SJCRH30 (cell line): ENCODE data around the gene GTPBP6. TPM values are rescaled to one million over a fixed set of nuclear protein-coding genes. Genes with fewer than 3 reads are reported as not detected.
"Not testable (repeated sequence)": the region's sequence is repeated elsewhere in the genome, so short reads cannot be mapped to it uniquely, and the experiment has no call there.

Source experiments
- DNase-seq, 2 experiments: peaks; one replicate each; pipeline ENCODE4 v3.0.0-alpha.2; 2015 to 2020
- H3K27ac ChIP-seq: fragments of 250-450 bp; sonication (Bioruptor Pico); 2 replicates; pipeline ENCODE4 v1.5.1; 2020; ENCODE audit warnings: mild to moderate bottlenecking, moderate library complexity
- H3K27me3 ChIP-seq: fragments of 250-450 bp; sonication (Bioruptor Pico); 2 replicates; pipeline ENCODE4 v1.5.1; 2020; ENCODE audit warnings: mild to moderate bottlenecking, moderate library complexity
- H3K36me3 ChIP-seq: fragments of 250-450 bp; sonication (Bioruptor Pico); 2 replicates; pipeline ENCODE4 v1.5.1; 2020; ENCODE audit warnings: mild to moderate bottlenecking, moderate library complexity
- H3K4me1 ChIP-seq: fragments of 250-450 bp; sonication (Bioruptor Pico); 2 replicates; pipeline ENCODE4 v1.5.1; 2020; ENCODE audit warnings: mild to moderate bottlenecking, moderate library complexity
- H3K4me3 ChIP-seq: fragments of 250-450 bp; sonication (Bioruptor Pico); 2 replicates; pipeline ENCODE4 v1.5.1; 2020; ENCODE audit warnings: mild to moderate bottlenecking, moderate library complexity
- H3K9me3 ChIP-seq: fragments of 250-450 bp; sonication (Bioruptor Pico); replicated peaks from 2 replicates; pipeline ENCODE4 v1.5.1; 2020; ENCODE audit warnings: mild to moderate bottlenecking, moderate library complexity
- total RNA-seq: library from RNA; depleted of rRNA; stranded (reverse); fragments of >200 nt; shearing (Covaris generic); gene quantifications from 2 replicates; pipeline ENCODE4 v1.2.3, GENCODE V29; 2014

The GTPBP6 gene
- total RNA-seq, 1 experiment from 2014 or later, result 29.6 TPM

DNA sequence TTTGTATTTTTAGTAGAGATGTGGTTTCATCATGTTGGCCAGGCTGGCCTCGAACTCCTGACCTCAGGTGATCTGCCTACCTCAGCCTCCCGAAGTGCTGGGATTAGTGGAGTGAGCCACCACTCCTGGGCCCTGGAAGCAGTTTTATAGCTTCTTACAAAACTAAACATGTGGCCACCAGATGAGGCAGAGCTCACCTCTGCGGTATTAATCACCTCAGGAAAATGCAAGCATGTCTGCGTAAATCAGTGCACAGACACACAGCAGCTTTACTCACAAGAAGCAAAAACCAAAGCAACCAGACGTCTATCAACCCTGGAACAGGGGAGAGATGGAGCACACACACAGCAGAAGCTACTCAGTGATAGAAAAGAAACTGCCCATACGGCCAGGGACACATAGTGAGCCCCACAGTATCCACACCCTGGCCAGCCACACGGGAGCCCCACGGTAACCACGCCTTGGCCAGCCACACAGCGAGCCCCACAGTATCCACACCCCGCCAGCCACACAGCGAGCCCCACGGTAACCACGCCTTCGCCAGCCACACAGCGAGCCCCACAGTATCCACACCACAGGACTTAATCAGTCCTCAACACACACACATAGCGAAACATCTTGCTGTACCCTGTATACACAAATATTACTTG is 37.9 kb upstream of the GTPBP6 start:
- Histone ChIP-seq H3K27ac (no peak overlapping the region), H3K36me3 (peaks cover 29% of the 10 kb centered on the region), H3K4me3 (no peak overlapping the region), H3K9me3 (0 out of 2 replicates have a peak, but pooled peaks cover 3% of the 10 kb centered on the region), H3K27me3 (no peaks in the 10 kb centered on the region), H3K4me1 (no peaks in the 10 kb centered on the region)
- DNase-seq, result no peak

DNA sequence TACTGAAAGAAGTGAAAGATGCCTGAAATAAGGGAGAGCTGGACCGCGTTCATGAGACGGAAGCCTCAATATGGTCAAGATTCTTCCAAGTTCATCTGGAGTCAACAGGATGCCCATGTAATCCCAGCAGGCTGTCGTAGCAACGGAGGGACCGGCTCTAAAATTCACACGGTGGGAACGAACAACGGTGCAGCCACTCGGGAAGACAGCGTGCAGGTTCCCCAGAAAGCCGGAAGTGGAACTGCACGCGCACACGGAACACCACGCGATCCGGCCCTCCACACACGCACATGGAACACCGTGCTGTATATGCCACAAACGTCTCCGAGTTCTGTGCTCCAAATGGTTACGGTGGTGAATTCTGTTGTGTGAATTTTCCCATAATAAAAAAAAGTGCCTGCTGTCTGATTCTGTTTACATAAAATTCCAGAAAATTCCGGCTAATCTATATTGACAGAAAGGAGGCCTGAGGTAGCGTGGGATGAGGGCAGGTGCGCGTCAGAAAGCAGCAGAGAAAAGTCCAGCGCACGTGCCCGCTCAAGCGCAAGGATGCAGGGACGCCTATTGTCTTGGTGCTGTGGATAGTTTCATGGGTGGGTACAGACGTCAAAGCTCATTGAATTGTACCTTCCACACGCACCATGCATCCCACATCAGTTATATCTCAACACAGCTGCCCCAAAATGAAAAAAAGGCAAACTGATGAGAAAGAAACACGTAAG is 36.9 kb upstream of the GTPBP6 start:
- no peak for DNase-seq
- H3K4me3 ChIP-seq, result no peak overlapping the region
- peaks cover 19% of the 10 kb centered on the region for H3K36me3 ChIP-seq

DNA sequence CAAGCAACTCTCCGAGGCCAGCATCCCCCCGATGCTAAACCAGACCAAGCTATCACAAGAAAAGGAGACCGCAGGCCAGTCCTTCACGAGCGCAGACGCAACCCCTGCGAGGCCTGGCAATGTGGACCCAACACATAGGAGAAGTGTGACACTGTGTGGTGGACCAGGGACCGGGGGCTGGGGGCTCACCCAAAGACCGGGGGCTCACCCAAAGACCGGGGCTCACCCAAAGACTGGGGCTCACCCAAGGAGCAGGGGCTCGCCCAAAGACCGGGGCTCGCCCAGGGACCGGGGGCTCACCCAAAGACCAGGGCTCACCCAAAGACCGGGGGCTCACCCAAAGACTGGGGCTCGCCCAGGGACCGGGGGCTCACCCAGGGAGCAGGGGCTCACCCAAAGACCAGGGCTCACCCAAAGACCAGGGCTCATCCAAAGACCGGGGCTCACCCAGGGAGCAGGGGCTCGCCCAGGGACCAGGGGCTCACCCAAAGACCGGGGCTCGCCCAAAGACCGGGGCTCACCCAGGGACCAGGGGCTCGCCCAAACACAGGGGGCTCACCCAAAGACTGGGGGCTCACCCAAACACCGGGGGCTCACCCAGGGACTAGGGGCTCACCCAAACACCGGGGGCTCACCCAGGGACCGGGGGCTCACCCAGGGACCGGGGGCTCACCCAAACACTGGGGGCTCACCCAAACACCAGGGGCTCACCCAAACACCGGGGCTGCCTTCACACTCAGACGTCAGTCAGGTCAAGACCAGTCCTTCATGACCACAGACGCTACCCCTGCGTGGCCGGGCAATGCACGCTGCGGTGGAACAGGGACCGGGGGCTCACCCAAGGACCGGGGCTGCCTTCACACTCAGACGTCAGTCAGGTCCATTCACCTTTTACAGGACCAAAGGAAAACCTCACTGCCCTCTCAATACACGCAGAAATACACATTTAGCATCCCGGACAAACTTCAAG is 35.3 kb upstream of the GTPBP6 start:
- H3K4me3 ChIP-seq, result no peak overlapping the region
- H3K27me3 ChIP-seq, result no peaks in the 10 kb centered on the region
- H3K4me1 ChIP-seq, result no peaks in the 10 kb centered on the region
- no peak for DNase-seq
- H3K36me3 ChIP-seq, result peaks cover 7% of the 10 kb centered on the region
- H3K9me3 ChIP-seq, result no peaks in the 10 kb centered on the region
- no peak overlapping the region for H3K27ac ChIP-seq

More for the DNA sequence above, 36.9 kb upstream of the GTPBP6 start:
- Histone ChIP-seq H3K4me1 (no peaks in the 10 kb centered on the region), H3K9me3 (0 out of 2 replicates have a peak, but pooled peaks cover 3% of the 10 kb centered on the region), H3K27me3 (no peaks in the 10 kb centered on the region), H3K27ac (no peak overlapping the region)

DNA sequence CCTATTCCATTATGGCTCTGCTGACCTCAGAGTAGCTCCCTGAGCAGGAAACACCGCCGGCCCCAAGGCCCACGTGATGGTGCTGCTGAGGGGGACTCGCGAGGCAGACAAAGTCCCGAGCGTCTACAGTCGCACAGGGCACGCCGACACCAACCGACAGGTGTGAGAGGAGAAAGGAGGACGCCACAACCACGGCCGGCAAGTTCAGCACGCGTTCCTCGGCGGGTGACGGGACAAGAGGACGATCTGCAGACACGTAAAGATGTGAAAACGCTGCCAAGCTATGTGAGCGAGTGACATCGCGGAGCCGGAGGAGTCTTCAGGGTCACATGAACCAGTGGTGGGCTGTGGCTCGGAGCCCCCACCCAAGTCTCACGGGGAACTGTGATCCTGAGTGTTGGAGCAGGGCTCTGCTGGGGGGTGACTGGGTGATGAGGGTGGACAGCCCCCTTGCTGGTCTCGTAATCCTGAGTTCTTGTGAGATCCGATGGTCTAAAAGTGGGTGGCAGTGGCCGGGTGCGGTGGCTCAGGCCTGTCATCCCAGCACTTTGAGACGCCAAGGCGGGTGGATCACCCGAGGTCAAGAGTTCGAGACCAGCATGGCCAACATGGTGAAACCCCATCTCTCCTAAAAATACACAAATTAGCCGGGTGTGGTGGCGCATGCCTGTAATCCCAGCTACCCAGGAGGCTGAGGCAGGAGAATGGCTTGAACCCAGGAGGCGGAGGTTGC is 34.2 kb upstream of the GTPBP6 start:
- DNase-seq, result no peak
- H3K9me3 ChIP-seq, result no peaks in the 10 kb centered on the region

DNA sequence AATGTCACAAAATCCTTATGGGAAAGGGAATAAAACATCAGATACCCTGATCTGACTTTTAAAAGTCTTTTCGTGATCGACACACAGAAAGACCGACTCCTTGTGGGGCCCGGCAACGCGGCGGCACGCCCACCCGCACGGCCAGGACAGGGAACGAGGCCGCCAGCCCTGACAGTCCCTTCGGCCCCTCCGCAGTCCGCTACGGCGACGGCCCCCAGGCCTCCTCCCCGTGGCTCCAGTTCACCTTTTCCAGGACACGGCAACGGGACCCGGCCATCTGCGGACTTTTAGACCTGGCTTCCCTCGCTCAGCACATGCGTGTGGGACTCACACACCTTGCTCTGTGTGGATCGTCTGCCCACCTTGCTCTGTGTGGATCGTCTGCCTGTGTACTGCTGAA is 33.6 kb upstream of the GTPBP6 start:
- Histone ChIP-seq H3K27me3 (no peaks in the 10 kb centered on the region), H3K9me3 (no peaks in the 10 kb centered on the region), H3K4me1 (no peaks in the 10 kb centered on the region), H3K4me3 (no peak overlapping the region), H3K27ac (no peak overlapping the region), H3K36me3 (peaks cover 7% of the 10 kb centered on the region)
- DNase-seq, result no peak

More for the DNA sequence above, 34.2 kb upstream of the GTPBP6 start:
- Histone ChIP-seq H3K4me1 (no peaks in the 10 kb centered on the region), H3K27me3 (no peaks in the 10 kb centered on the region), H3K36me3 (peaks cover 7% of the 10 kb centered on the region), H3K4me3 (no peak overlapping the region), H3K27ac (no peak overlapping the region)

DNA sequence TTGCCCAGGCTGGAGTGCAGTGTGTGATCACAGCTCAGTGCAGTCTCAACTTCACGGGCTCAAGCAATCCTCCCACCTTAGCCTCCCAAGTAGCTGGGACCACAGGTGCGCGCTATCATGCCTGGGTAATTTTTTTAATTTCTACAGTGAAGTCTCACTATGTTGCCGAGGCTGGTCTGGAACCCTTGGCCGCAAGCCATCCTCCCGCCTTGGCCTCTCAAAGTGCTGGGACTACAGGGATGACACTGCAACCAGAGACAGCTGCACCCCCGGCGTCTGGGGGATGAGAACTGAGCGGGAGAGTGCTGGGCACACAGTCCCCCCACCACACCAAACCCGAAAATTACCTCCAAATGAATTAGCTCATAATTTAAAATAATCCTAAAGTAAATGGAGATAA is 33.1 kb upstream of the GTPBP6 start:
- no peak for DNase-seq

DNA sequence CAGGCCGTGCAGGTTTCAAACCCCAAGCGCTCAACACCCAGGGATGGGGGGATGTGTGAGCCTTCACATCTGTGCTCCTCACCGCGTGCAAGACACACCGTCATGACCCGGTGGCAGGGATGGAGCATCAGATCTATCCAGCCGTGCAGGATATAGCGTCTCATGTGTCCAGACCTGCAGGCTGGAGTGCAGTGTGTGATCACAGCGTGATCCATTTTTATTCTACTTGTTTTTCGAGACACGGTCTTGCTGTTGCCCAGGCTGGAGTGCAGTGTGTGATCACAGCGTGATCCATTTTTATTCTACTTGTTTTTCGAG is 32.7 kb upstream of the GTPBP6 start:
- H3K27me3 ChIP-seq, H3K4me3 ChIP-seq, H3K9me3 ChIP-seq, DNase-seq, H3K36me3 ChIP-seq, H3K4me1 ChIP-seq, H3K27ac ChIP-seq: not testable (repeated sequence)

More for the DNA sequence above, 33.1 kb upstream of the GTPBP6 start:
- H3K27me3 ChIP-seq, result no peaks in the 10 kb centered on the region
- peaks cover 7% of the 10 kb centered on the region for H3K36me3 ChIP-seq
- H3K9me3 ChIP-seq, result no peaks in the 10 kb centered on the region
- H3K4me3 ChIP-seq, result no peak overlapping the region
- no peaks in the 10 kb centered on the region for H3K4me1 ChIP-seq
- no peak overlapping the region for H3K27ac ChIP-seq

DNA sequence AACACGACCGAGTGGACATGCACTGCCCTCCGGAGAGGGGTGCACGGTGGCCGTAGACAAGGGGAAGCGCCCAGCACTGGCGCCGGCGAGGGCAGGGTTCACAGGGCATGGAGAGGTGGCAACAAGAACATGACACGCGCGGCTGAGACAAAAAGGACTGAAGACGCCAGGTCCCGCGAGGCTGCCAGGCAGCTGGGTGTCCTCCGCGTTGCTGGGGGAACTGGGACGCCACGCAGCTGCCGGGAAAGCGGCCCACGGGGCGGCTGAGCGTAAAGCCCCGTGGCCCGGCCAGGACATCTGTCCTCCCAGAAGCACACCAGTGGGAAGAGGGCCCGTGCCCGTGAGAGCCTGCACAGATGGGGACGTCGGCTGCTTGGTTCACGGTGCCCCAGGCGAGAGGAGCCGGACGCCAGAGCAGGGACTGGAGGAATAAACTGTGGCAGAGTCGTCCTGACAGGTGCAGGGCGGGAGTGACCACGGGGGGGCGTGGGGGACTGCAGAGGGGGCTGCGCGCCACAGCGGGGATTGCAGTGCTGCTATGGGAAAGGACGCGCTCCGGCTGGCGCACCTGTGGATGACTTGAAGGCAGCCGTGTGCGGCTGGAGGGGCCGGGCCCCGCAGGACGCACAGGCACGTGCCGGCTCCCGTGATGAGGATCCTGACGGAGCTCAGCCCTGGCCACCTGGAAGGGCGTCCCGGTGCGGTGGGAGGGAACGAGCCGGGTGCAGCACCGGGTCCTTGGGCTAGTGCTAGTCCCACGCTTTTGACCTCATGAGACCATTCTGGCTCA is 32.1 kb upstream of the GTPBP6 start:
- Histone ChIP-seq H3K27me3 (no peaks in the 10 kb centered on the region), H3K36me3 (peaks cover 7% of the 10 kb centered on the region), H3K4me3 (no peak overlapping the region), H3K27ac (no peak overlapping the region), H3K9me3 (no peaks in the 10 kb centered on the region), H3K4me1 (no peaks in the 10 kb centered on the region)
- DNase-seq, result no peak

DNA sequence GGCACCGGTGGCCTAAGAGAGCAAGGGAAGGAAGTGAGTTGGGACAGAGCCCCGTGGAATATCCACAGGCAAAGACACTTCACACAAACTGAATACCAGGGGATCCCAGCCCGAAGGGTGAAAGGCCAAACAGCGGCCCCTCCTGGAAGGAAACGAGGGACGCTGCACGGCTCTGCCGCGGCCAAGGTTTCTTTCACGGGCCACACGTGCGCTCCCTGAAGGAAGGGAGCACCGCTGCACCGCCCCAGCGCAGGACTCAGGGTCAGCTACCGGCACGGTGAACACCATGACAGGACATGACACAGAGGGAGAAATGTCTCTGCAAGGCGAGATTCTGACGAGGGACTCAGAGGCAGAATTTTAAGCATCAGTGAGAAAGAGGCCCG is 31.5 kb upstream of the GTPBP6 start:
- Histone ChIP-seq H3K9me3 (no peaks in the 10 kb centered on the region), H3K36me3 (peaks cover 7% of the 10 kb centered on the region), H3K4me3 (no peak overlapping the region), H3K4me1 (no peaks in the 10 kb centered on the region), H3K27ac (no peak overlapping the region), H3K27me3 (no peaks in the 10 kb centered on the region)
- DNase-seq, result no peak

DNA sequence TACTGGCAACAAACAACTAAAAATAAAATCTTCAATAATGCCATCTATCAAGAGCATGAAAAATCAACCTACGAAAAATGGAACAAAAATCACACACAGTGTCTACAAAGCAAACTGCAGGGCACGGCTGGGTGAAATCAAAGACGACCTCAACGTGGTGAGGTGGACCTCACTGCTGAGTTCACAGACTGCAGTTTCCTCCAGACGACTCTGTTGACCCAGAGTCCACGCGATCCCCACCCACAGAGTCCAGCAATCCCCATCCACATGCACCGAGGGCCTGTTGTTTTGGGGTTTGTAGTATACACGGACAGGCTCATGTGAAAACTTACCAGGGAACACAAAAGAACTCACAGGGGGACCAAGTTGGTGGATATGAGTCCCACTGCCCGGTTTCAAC is 31.1 kb upstream of the GTPBP6 start:
- DNase-seq, result no peak
- no peak overlapping the region for H3K4me3 ChIP-seq

DNA sequence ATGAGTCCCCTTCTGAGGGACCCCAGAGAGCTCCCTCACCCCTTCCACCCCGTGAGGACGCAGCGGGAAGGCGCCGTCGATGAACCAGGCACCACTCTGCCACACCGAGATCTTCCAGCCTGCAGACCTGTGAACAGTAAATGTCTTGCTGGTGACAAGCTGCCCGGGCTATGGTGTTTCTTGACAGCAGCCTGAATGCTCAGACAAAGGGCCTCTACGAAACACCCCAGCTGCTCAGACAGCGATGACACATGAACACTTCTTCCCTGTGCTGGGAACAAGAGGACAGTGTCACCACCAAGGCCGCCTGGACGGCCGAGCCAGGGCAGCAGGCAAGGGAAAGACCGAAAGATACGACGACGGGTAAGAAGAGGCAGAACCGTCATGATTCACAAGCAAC is 30.6 kb upstream of the GTPBP6 start:
- peaks cover 16% of the 10 kb centered on the region for H3K36me3 ChIP-seq
- no peak for DNase-seq
- no peaks in the 10 kb centered on the region for H3K4me1 ChIP-seq
- H3K9me3 ChIP-seq, result no peaks in the 10 kb centered on the region
- H3K4me3 ChIP-seq, result no peak overlapping the region
- H3K27ac ChIP-seq, result no peak overlapping the region
- H3K27me3 ChIP-seq, result no peaks in the 10 kb centered on the region

More for the DNA sequence above, 31.1 kb upstream of the GTPBP6 start:
- Histone ChIP-seq H3K36me3 (peaks cover 12% of the 10 kb centered on the region), H3K27me3 (no peaks in the 10 kb centered on the region), H3K27ac (no peak overlapping the region), H3K4me1 (no peaks in the 10 kb centered on the region), H3K9me3 (no peaks in the 10 kb centered on the region)

DNA sequence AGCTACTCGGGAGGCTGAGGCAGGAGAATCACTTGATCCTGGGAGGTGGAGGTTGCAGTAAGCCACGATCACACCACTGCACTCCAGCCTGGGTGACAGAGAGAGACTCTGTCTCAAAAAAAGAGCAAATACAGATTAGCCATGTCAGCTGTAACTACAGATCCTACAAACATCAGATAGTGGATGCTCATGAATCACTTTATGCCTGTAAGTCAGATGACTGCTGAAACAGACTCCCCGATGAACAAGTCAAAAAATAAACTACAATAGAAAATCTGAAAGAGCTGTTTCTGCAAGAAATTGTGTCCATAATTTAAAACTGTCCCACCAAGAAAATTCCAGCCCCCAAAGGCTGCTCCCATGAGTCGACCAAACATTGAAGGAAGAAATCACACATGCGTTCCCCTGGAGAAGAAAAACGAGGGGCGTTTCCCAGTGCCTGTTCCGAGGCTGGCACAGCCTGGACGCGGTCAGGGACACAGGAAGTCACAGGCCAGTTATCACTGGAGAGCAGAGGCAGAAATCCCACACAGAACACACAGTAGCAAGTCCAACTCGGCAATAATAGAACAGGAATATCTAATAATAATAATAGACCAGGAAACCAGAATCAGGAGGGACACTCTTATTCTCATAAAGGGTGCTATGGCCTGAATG is 30.0 kb upstream of the GTPBP6 start:
- H3K27me3 ChIP-seq, result no peaks in the 10 kb centered on the region
- no peaks in the 10 kb centered on the region for H3K9me3 ChIP-seq
- H3K4me3 ChIP-seq, result no peak overlapping the region
- H3K27ac ChIP-seq, result no peak overlapping the region
- DNase-seq, result no peak
- peaks cover 16% of the 10 kb centered on the region for H3K36me3 ChIP-seq
- H3K4me1 ChIP-seq, result no peaks in the 10 kb centered on the region

DNA sequence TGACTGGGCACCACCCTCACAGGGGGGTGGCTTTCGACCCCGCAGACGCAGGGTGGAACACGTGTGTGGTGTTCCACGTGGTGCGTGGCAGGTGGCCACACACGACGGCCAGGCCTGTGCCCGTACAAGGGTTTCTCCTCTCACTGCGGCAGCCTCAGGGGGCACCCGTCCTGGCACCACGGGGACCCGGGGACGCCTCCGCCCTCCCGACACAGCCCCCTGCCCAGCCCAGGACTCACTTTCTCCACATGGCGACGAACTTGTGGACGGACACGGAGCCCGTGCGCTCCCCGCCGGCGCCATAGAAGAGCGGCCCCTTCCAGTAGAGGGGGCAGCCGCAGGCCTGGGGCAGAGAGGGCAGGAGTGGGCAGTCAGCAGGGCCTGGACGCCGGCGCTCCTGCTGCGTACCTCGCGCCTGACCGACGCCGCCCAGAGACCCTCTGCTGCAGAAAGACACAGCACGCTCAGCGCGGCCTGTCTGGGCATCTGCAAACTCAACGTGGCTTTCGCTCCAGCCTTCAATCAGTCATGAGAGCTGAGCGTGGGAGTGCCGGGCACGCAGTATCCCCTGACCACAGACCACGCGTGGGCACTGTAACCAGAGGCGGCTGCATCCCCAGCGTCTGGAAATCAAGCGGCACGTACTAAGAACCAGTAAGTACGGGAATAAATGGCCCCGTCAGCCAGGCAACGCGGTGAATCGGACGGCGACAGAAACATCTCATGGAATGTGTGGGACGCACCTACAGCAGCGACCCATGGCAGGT is 28.9 kb upstream of the GTPBP6 start:
- H3K27me3 ChIP-seq, result no peaks in the 10 kb centered on the region
- H3K36me3 ChIP-seq, result peaks cover 16% of the 10 kb centered on the region
- no peaks in the 10 kb centered on the region for H3K9me3 ChIP-seq
- DNase-seq, result no peak
- H3K27ac ChIP-seq, result no peak overlapping the region
- no peak overlapping the region for H3K4me3 ChIP-seq
- H3K4me1 ChIP-seq, result no peaks in the 10 kb centered on the region
